Left lobe of liver (tissue), 2 donors: Measurements from ENCODE around the gene SEC14L5. TPM values are rescaled to one million over a fixed set of nuclear protein-coding genes. Genes with fewer than 3 reads are reported as not detected.
"Not testable (repeated sequence)": the region's sequence is repeated elsewhere in the genome, so short reads cannot be mapped to it uniquely, and the experiment has no call there.

ENCODE experiments used
- ATAC-seq: fragments of 200-7000 bp; cut with Tn5 transposase; one replicate; pipeline ENCODE4 v1.9.1; 2020; ENCODE audit warnings: mild to moderate bottlenecking, moderate library complexity
- DNase-seq: peaks from one replicate; pipeline ENCODE4 v3.0.0-alpha.2; 2020; ENCODE audit warnings: low spot score
- total RNA-seq: library from RNA; stranded (reverse); gene quantifications from one replicate; pipeline ENCODE4 v1.2.1, GENCODE V29; 2021
- donor health status: DM: no; HTN: no; CAD: no; lungs with moderate emphysema.
- donor health status: DM: no; HTN: yes; CAD: no.

The SEC14L5 gene
- total RNA-seq, 1 donor from 2014 or later, result 0.33 TPM

DNA sequence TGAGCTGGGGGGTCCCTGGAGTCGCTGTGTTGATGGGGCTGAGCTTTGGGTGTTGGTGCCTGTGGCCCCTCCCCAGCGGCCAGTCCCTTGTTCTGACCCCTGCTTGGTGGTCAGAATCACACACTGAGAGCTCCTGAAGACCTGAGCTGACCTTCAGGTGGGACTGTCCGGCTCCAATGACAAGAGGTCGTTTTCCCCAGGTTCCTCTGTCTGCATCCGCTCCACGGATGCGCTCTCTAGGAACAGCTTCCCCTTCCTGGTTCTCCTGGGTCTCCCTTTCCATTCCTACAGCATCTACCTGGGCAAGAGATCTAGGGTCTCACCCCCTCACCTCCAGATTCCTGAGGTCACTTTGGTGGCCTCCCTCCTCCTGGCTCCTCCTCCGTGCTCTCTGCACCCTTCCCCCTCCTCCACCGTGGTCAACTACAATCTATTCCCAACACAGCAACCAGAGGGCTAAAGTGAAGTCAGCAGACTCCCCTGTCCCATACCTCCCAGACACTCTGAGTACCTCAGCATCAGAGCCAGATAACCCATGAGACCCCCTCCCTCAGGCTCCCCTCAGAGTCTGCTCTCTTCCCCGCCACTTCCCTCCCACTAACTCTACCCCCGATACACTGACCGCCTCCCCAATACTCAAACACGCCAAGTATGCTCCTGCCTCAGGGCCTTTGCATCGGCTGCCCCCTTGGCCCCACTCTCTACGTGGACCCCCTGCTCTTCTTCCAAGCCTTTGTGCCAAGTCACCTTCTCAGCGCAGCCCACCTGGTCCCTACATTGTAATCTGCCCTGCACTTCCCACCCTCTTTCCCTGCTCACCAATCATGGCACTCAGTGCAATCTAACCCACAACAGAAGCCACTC is 9.0 kb upstream of the SEC14L5 start:
- DNase-seq (no peak), ATAC-seq (no peak)

GRCh38 chr16:4949986-4950385 is 8.1 kb upstream of the SEC14L5 start:
- ATAC-seq (no peak), DNase-seq (no peak)

GRCh38 chr16:4951583-4951982 is 6.5 kb upstream of the SEC14L5 start:
- not testable (repeated sequence) for DNase-seq, ATAC-seq

DNA sequence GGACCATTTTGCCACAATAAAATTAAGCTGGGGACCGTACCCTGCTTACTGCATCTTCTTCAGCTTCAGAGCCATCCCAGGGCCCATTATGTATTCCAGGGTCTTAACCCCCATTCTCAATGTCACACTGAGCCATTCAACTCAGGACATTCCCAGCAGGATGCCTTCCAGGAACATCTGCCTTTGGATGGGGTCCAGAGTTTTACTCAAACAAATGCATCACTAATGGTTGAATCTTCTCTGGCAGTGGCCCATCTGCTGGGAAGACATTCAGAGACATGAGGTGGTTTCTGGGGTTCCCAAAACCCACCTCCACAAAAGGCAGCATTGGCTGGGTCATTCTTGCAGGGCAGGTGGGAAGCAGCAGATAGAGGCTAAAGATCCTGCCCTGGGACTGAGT is 3.4 kb upstream of the SEC14L5 start:
- no peak for ATAC-seq

GRCh38 chr16:4957420-4957719 is 760 bp upstream of the SEC14L5 start:
- peak; percentile 0 for ATAC-seq
- no peak for DNase-seq

More for the DNA sequence above, 3.4 kb upstream of the SEC14L5 start:
- DNase-seq, result no peak

- DNase-seq (peak; percentile 51), ATAC-seq (no peak)
Measured at GRCh38 chr16:4958510-4959438, 644 bp downstream of the SEC14L5 start.

- no peak for DNase-seq
- ATAC-seq, result no peak
Measured at GRCh38 chr16:4960579-4960978, 2.4 kb downstream of the SEC14L5 start.

DNA sequence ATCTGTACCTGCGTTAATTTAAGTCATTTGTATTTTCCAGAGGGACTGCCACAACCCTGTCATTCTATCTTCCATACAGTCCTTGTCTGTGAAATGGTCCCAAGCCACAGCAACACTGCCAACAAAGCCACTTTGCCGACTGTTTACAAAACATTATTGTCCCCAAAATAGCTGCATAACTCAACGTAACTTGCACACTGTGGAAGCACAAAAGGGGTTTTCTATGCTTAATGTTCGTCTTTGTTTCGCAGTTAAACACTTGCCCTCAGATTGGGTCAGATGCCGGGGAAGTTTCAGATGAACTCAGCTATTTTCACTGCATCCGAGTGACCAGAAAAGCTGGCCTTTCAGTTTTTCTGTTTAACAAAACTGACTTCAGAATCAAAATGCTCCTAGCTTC is 4.6 kb downstream of the SEC14L5 start:
- DNase-seq, result no peak
- ATAC-seq, result no peak

DNA sequence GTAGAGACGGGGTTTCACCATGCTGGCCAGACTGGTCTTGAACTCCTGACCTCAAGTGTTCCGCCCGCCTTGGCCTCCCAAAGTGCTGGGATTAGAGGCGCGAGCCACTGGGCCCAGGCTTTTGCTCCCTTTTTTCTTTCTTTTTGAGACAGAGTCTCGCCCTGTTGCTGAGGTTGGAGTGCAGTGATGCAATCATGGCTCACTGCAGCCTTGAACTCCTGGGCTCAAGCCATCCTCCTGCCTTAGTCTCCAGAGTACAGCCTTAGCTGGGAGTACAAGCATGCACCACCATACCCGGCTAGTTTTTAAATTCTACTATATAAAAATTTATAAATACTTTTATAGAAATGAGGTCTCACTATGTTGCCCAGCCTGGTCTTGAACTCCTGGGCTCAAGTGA is 5.4 kb downstream of the SEC14L5 start:
- ATAC-seq, DNase-seq: not testable (repeated sequence)

DNA sequence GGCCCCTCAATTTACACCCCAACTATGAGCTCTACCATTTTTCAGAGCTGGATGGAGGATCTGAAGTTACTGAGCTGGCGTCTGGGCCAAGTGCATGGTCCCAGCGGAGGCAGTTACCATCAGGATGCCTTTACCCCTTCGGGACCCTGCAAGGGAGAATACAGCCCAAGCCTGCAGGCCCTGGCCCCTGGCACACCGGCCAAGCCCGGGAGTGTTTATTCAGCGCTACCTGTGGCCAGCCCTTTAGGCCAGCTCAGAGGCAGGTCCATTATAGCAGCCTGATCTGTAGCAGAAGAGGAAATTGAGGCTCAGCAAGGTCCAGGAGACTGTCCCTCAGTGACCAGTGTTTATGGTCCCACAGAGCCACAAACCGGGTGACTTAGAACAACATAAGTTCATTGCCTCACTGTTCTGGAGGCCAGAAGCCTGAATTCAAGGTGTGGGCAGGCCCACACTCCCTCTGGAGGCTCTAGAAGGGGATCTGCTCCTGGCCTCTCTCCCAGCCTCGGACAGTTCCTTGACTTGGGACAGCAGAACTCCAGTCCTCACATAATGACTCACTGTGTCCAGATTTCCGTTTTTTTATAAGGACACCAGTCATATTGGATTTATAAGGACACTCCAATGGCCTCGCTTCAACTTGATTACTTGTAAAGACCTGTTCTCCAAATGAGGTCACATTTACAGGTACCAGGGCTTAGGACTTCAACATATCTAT is 8.8 kb downstream of the SEC14L5 start:
- DNase-seq (no peak), ATAC-seq (no peak)

DNA sequence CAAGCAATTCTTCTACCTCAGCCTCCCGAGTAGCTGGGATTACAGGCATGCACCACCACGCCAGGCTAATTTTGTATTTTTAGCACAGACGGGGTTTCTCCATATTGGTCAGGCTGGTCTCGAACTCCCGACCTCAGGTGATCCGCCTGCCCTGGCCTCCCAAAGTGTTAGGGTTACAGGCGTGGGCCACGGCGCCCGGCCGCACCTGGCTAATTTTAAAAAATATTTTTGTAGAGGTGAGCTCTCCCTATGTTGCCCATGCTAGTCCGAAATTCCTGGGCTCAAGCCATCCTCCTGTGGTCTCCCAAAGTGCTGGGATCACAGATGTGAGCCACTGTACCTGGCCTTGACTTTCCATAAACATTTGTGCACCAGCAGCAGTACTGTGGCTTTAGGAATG is 10.1 kb downstream of the SEC14L5 start:
- ATAC-seq, DNase-seq: not testable (repeated sequence)

DNA sequence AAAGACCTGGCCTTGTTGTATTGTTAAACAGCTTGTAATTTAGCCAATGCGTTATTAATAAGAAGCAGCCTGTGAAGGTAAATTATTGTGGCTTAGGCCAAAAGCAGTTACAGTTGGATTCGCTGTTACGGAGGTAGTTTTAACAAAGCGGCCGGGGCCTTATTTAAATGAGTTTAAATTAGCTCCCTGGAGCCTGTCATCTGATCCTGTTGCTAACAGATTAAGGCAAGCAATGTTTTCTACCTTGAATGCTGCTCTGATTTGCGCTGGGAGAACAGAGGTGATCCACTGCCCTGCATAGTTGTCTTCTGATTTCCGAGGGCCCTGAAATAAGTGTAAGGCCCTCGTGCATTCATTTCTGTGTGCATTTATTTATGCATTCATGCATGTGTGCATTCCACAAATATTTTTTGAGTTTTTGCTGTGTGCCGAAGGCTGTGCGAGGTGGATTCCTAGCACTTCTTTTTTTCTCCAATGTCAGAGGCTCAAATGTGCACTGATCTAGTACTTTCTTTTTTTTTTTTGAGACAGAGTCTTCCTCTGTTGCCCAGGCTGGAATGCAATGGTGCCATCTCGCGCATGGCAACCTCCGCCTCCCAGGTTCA is 10.9 kb downstream of the SEC14L5 start:
- no peak for ATAC-seq
- no peak for DNase-seq

DNA sequence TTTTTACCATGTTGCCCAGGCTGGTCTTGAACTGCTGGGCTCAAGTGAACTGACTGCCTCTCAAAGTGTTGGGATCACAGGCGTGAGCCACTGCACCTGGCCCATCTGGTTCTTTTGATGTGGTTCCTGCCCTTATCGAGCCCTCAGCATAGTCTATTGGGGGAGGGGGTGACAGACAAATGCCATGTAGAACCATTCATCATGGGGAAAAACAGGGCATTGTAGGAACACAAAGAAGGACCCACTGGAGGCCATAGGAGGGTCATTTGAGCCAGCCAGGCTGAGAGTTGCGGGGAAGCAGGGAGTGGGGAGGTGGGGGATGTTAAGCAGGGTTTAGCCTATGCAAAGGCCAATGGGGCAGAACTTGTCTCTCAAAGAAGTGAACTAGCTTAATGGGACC is 11.9 kb downstream of the SEC14L5 start:
- no peak for ATAC-seq
- no peak for DNase-seq

GRCh38 chr16:4972938-4973587 is 14.9 kb downstream of the SEC14L5 start:
- no peak for DNase-seq
- no peak for ATAC-seq

DNA sequence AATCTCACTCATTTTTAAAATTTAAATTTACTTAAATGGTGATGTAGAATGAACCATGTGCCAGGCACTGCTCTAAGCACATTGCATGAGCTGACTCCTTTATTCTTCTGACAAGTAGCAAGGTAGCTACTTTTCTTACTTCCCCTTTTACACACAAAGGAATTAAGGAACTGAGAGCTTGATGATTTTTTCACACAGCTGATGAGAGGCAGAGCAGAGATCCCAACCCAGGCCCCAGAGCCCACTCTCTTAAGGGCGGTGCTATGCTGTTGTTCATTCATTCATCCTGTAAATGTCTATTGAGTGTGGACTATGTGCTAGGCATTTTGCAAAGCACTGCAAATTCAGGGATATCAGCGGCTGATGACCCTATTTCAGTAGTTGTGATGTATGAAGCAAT is 17.9 kb downstream of the SEC14L5 start:
- ATAC-seq, result no peak
- DNase-seq, result no peak

- ATAC-seq (no peak), DNase-seq (no peak)
Measured at GRCh38 chr16:4976611-4977145, 18.5 kb downstream of the SEC14L5 start.

GRCh38 chr16:4979164-4979563 is 21.0 kb downstream of the SEC14L5 start:
- ATAC-seq (no peak), DNase-seq (no peak)

DNA sequence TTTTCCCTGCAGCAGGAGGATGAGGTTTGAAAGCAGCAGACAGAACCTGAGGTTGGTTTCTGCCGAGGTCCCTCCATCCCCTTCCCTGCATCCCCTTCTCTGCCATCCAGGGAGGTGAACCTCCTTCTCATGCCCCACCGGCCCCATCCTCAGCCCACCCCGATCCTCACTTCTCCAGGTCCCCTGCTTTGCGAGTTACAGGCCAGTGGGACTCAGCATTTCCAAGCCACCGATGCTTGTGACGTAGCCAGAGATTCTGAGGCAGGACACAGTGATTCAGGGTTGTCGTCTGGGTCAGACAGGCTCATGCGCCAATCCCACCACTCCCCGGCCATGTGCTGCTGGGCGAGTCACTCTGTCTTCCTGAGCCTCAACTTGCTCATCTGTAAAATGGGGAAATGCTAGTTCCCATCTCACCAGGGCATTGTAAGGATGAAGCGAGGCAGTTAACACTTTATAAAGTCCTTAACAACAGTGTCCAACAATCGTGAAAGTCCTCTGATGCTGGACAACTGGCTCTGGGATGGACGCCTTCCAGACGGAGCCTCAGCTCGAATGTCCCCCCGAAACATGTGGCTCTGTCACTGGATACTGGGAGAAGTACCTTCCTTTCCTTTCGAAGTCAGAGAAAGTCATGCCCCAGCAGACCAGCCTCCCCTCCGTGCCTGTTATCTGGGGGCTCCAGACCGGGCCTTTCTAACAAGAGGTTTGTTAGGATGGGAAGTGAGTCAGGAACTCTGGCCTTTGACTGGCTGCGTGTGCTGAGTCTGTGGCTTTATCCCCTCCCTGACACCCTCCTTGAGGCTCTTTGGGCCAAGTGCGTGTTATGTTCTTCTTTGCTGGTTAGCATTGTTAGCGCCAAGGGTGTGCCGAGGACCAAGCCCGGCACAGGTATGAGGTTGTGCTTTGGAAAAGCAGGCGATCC is 21.9 kb downstream of the SEC14L5 start:
- ATAC-seq (no peak), DNase-seq (no peak)

- ATAC-seq, result no peak
- DNase-seq, result no peak
Measured at GRCh38 chr16:4980691-4981090, 22.6 kb downstream of the SEC14L5 start.
